Coronary artery (tissue), 2 donors: ENCODE results near the gene MYL12B.

Source experiments
- DNase-seq: peaks from one replicate; pipeline ENCODE4 v3.0.0-alpha.2; 2017; ENCODE audit warnings: low spot score
- H3K27ac ChIP-seq, 2 donors: fragments of 200-600 bp; sonication (generic); one replicate each; pipeline ENCODE4 v1.5.1; 2016 to 2019
- H3K4me3 ChIP-seq: fragments of 200-600 bp; sonication (generic); 2 replicates; pipeline ENCODE4 v1.5.1; 2016; ENCODE audit warnings: mild to moderate bottlenecking, moderate library complexity
- CTCF ChIP-seq: fragments of 200-600 bp; sonication (generic); IDR thresholded peaks from one replicate; pipeline ENCODE4 v1.5.1; 2019; ENCODE audit warnings: antibody characterized with exemption

MYL12B gene

GRCh38 chr18:3262234-3263131 is 550 bp downstream of the MYL12B start:
- TF ChIP-seq CTCF = no peak
- Histone ChIP-seq H3K27ac (peak overlapping the region; percentile 94 to 99), H3K4me3 (peak overlapping the region; percentile 98)
- peak; percentile 78 for DNase-seq

GRCh38 chr18:3263132-3263700 is 1.3 kb downstream of the MYL12B start:
- H3K27ac ChIP-seq = peak overlapping the region; percentile 94 to 99
- no peak for DNase-seq
- peak overlapping the region; percentile 98 for H3K4me3 ChIP-seq
- no peak for TF ChIP-seq CTCF

DNA sequence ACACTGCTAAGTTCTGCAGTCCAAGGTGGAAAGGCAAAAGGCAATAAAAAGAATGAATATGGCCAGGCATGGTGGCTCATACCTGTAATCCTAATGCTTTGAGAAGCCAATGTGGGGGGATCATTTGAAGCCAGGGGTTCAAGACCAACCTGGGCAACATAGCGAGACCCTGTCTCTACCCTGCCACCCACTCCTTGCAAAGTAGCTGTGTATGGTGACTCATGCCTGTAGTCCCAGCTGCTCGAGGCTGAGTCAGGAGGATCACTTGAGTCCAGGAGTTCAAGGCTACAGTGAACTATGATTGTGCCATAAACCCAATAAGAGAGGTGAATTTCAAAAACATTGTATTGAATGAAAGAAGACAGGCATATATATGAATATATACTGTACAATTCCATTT is 2.4 kb downstream of the MYL12B start:
- no peak for DNase-seq
- peak overlapping the region; percentile 98 for H3K4me3 ChIP-seq
- TF ChIP-seq CTCF = no peak
- no peak overlapping the region for H3K27ac ChIP-seq

DNA sequence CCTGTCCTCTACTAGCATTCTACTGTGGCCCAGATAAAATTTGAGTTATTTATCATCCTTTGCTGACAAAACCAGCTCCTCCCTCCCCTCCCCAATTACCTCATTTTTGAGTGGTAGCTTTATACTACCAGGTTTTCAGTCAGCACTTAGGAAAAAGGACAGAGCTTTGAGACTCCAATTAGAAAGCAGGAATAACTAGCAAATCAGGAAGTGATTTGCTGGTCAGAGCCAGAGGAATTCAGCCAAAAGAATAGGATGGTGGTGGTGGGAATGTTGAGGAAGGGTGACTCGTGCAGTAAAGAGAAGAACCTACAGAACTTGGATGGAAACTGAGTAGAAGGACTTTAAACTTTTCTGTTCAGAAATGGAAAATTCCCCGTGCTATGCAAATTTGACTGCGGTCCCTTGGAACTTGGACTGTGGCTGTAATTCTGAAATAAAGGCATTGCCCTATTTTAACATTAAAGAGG is 3.7 kb downstream of the MYL12B start:
- DNase-seq = no peak
- Histone ChIP-seq H3K27ac (no peak overlapping the region), H3K4me3 (peak overlapping the region; percentile 26)
- TF ChIP-seq CTCF = no peak

DNA sequence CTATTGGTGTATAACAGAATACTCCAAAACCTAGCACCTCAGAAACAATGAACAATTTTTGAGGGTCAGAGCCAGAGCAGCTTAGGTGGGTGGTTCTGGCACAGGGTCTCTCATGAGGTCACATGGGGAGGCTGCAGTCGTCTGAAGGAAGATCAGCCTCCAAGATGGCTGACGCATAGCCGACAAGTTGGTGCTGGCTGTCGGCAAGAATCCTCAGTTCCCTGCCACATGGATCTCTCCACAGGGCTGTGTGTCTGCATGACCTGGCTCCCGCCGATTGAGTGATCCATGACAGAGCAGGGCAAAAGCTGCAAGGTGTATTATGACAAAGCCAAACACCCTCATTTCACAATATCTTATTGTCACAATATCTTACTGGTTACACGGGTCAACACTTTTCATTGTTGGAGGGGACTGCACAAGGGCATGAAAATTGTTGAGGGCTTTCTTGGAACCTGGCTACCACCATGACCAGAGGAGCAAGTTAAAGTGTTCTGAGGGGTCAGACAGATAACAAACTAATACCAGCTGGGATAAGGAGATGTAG is 4.2 kb downstream of the MYL12B start:
- Histone ChIP-seq H3K4me3 (peak overlapping the region; percentile 26), H3K27ac (no peak overlapping the region)
- no peak for TF ChIP-seq CTCF
- DNase-seq = no peak

- Histone ChIP-seq H3K4me3 (no peak overlapping the region), H3K27ac (no peak overlapping the region)
- no peak for DNase-seq
- TF ChIP-seq CTCF = no peak
Measured at GRCh38 chr18:3268306-3268705, 6.4 kb downstream of the MYL12B start.
